ENCODE data around the gene NDC80.
A peak's percentile ranks its signal among the peaks of the same experiment; 100 is the strongest.
"Not testable (repeated sequence)": the region's sequence is repeated elsewhere in the genome, so short reads cannot be mapped to it uniquely, and the experiment has no call there.

Gene NDC80

GRCh38 chr18:2571200-2572170 lies at the start of gene NDC80, which contains the start of gene METTL4:
Gene NDC80 (plus strand): TSS chr18:2571557. CDS start chr18:2572986, 1,429 bp downstream.
Gene METTL4 (minus strand): TSS chr18:2571505. CDS start chr18:2567216, 4,289 bp downstream.
- peak; percentile 78 to 98 for DNase-seq

DNA sequence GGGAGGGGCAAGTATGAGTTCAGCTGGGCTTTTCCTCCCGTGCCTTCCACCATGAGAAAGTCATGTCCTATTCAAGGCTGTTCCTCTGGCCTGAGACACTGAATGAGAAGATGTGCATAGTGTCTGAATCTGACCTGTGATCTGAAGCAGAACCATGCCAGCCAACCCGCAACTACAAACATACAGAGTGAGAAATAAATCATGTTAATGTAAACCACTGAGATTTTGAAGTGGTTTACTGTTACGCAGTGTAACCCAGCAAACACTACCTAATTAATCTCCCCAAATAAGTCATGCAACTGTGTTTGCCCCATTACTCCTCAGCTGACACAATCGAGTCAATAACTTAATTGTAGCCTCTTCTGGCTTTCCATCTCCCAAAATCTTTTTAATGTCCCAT lies 49.2 kb upstream of the NDC80 start:
- DNase-seq, result no peak

GRCh38 chr18:2524794-2525198 lies 46.6 kb upstream of the NDC80 start:
- DNase-seq, result not testable (repeated sequence)

DNA sequence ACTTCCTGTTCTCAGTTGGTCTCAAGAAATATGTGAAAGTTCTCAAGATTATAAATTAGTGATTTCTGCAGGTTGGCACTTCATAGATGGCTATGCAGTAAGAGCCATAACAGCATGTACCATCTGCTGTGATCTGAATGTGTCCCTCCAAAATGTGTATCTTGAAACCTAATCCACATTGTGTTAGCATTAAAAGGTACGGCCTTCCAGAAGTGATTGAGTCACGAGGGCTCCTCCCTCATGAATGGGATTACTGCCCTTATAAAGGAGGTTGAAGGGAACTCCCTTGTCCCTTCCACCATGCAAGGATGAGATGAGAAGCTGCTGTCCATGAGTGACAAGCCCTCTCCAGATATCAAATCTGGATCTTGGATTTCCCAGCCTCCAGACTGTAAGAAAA lies 45.0 kb upstream of the NDC80 start:
- no peak for DNase-seq

GRCh38 chr18:2529154-2529553 lies 42.2 kb upstream of the NDC80 start:
- no peak for DNase-seq

GRCh38 chr18:2531751-2532150 lies 39.6 kb upstream of the NDC80 start:
- no peak for DNase-seq

DNA sequence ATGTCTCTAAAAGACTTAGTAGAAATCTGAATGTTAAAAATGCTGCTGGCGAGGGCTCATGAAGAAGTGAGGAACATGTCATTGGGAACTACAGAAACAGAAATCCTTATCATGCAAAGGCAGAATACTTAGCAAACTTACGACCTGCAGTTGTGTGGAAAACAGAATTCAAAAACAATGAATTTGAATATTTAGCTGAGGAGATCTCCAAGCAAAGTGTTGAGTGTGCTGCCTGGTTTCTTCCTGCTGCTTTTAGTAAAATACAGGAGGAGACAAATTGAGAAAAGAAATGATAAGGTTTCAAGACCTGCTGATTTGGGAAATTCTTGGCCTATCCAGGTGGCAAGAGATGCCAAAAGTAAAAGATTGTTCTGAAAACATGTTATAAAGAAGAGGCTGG lies 38.6 kb upstream of the NDC80 start:
- no peak for DNase-seq

- DNase-seq, result no peak
Measured at GRCh38 chr18:2534906-2535305, 36.5 kb upstream of the NDC80 start.

GRCh38 chr18:2535419-2535910 lies 35.9 kb upstream of the NDC80 start:
- no peak for DNase-seq

GRCh38 chr18:2536063-2536462 lies 35.3 kb upstream of the NDC80 start:
- DNase-seq, result no peak

GRCh38 chr18:2536493-2536892 lies 34.9 kb upstream of the NDC80 start:
- no peak for DNase-seq

DNA sequence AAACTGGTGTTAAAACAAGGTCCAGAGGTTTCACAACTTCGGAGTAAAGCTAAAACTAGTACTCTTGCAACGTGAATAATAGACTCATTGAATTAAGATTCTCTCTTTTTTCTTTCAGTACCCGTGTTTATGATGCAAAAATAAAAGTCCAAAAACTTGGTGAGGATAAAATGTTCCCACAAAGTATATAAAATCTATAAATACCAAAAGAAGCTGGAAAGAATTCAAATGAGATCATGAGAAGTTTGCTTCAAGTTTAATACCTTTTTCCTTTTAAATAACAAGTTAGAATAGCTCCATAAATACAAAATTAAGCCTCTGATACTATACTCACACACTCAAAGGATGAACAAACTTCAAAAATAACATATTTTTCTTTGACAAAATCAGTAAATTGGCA lies 34.1 kb upstream of the NDC80 start:
- DNase-seq, result no peak

DNA sequence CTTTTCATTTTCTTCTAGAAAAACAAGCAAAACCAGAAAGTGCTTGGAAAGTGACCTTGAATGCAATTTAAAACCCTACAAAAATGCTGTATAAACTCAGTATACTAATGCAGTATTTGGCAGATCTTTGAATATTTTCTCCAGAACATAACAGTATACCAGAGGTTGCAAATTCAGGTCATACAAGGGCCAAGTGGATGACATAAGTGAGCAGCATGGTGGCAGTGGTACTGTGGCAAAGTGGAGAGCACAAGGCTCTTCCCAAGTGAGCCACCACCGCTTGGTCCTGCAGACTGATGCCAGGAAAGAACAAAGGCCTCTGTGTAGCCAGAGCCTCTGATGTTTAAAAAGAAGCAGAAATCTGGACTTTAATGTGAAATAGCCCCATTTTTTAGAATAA lies 33.1 kb upstream of the NDC80 start:
- no peak for DNase-seq

DNA sequence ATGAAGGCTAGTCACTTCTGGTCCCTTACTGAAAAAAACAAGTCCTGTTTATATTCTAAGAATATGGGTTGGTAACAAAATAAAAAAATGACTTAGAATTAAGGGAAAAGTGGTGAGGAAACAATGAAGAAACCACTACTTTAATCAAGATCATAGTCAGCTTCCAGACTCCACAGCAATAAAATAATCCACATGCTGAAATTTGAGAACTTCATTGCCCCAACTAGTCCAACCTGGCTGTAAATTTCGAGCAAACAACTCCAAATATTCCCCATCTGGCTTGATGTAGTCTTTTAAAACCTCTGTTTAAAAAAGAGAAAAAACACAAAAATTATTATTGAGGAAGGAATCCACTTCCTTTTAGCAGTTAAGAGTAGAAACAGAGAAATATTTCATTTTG lies 32.5 kb upstream of the NDC80 start:
- DNase-seq, result no peak

DNA sequence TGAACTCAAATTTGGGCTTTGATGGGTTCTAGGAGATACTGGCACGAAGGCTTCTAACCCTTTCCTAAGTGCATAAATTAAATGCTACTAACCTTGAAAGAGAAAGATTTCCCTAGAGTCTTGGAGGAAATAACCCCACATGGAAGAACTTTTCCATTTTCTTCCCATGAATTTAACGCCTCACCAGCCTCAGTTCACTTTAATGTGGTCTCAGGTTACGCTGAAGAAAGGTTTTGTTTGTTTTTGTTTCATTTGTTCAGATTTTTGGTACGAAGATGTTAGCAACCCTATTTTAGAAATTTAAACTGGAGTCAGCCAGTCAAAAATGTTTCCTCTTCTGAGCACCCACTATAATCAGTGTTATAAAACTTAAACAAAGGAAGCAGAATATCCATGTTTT lies 30.8 kb upstream of the NDC80 start:
- no peak for DNase-seq

DNA sequence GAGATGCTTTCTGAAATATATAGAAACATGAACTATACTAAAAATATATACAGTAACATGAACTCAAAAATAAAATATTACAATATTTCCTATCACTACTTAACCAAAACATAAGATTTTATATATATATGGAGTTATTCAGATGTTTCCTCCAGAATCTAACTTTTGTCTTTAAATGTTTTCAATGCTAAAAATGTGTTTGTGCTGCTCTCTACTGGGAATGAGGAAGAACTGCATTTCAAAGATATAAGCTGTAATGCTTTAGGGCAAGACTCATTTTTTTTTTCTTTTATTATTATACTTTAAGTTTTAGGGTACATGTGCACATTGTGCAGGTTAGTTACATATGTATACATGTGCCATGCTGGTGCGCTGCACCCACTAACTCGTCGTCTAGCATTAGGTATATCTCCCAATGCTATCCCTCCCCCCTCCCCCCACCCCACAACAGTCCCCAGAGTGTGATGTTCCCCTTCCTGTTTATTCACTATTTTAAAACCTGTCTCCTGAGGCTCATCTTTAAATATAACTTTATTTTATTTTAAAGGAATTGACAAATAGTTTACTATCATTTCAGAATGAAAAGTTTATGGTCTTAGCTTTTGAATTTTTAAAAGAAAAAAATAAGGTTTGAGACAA lies 29.3 kb upstream of the NDC80 start:
- DNase-seq, result peak in 1 of 2 donors; percentile 52

GRCh38 chr18:2545155-2545554 lies 26.2 kb upstream of the NDC80 start:
- DNase-seq, result no peak

- no peak for DNase-seq
Measured at GRCh38 chr18:2547477-2548087, 23.8 kb upstream of the NDC80 start.

- no peak for DNase-seq
Measured at GRCh38 chr18:2549462-2549861, 21.9 kb upstream of the NDC80 start.

GRCh38 chr18:2551425-2551824 lies 19.9 kb upstream of the NDC80 start:
- no peak for DNase-seq

DNA sequence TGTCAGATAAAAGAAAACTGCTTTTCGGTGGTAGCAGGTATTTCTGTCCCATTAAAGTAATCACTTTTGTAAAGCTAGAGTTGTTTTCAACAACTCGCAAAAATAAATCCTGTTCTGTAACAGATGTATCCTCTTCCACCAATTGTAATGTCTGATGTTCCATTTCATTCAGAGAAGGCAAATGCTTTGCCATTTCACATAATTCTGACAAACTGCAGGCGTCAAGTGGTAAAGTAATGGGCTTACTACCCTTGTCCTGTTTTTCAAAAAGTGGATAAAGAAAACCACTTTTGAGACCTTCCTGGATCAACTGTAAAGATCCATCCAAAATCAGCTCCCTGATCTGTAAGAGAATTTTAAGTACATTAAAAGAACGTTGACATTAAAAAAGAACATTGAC lies 16.7 kb upstream of the NDC80 start:
- DNase-seq, result no peak

- no peak for DNase-seq
Measured at GRCh38 chr18:2555895-2556294, 15.5 kb upstream of the NDC80 start.

GRCh38 chr18:2557536-2557935 lies 13.8 kb upstream of the NDC80 start:
- DNase-seq, result no peak

DNA sequence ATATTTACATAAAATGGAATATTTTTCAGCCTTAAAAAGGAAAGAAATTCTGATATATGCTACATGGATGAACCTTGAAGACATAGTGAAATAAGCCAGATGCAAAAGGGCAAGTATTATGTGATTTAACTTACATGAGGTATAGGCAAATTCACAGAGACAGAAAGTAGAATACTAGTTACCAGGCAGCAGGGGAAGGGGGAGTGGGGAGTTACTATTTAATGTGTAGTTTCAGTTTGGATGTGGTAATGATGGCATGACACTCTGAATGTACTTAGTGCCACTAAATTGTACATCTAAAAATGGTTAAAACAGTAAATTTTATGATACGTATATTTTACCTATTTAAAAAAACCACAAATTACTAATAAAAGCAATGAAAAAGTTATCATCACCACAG lies 12.1 kb upstream of the NDC80 start:
- no peak for DNase-seq
